Measurements from ENCODE around the gene SHISAL1.

GRCh38 chr22:44341431-44342346 lies 28.9 kb upstream of the SHISAL1 start:
- no peak for TF ChIP-seq EZH2 (IDR thresholded peaks at IDR 0.05; ENCODE audit: low read length)
- TF ChIP-seq CTCF (optimal IDR thresholded peaks at IDR 0.05 in 1 of 3, IDR thresholded peaks at IDR 0.05 in 1 of 3, conservative IDR thresholded peaks at IDR 0.05 in 1 of 3; ENCODE audit: extremely low read depth in 1 of 3, insufficient read depth in 2 of 3, low read length in 3 of 3) = no peak
